H1 (cell line): ENCODE data around the gene PDZRN4. TPM values are rescaled to one million over a fixed set of nuclear protein-coding genes. Genes with fewer than 3 reads are reported as not detected.

Experiments used
- CTCF ChIA-PET: fragments of 300-600 bp; sonication (Branson Sonifier 250); formaldehyde crosslinking; loops from one replicate; lab custom pipeline; 2021; ENCODE audit not compliant: partially characterized antibody; lab: Charles Lee
- POLR2A ChIA-PET: fragments of 300-600 bp; sonication (Branson Sonifier 250); formaldehyde crosslinking; loops from one replicate; lab custom pipeline; 2021; ENCODE audit warnings: inconsistent platforms; ENCODE audit not compliant: partially characterized antibody; lab: Charles Lee
- DNase-seq, 2 experiments: peaks; one replicate each; pipeline versions ENCODE4 v3.0.0 to v3.0.0-alpha.2; 2010 to 2022; ENCODE audit warnings: low spot score in 2 of 2, low read depth in 1 of 2, mixed read lengths in 1 of 2
- FAIRE-seq: peaks from 2 replicates; lab custom pipeline; 2011; peaks lifted over from hg19 to GRCh38; lab: Jason Lieb, UNC
- H2AFZ ChIP-seq: 2 replicates; pipeline ENCODE4 v1.8.1; 2012; ENCODE audit warnings: low read length, inconsistent platforms
- H2AK5ac ChIP-seq: 2 replicates; pipeline ENCODE4 v1.6.1; 2013; ENCODE audit warnings: low read depth, low read length
- H2BK120ac ChIP-seq: replicated peaks from 2 replicates; pipeline ENCODE3; 2013; ENCODE audit warnings: low read depth, low read length, inconsistent platforms
- H2BK12ac ChIP-seq: 2 replicates; pipeline ENCODE4 v1.6.1; 2013; ENCODE audit warnings: low read depth, low read length
- H2BK15ac ChIP-seq: 2 replicates; pipeline ENCODE4 v1.6.1; 2013; ENCODE audit warnings: low read length
- H2BK20ac ChIP-seq: 2 replicates; pipeline ENCODE4 v1.6.1; 2013; ENCODE audit warnings: low read length
- H2BK5ac ChIP-seq: 2 replicates; pipeline ENCODE4 v1.6.1; 2013; ENCODE audit warnings: low read depth, low read length
- H3K14ac ChIP-seq: 2 replicates; pipeline ENCODE4 v1.6.1; 2013; ENCODE audit warnings: inconsistent platforms; ENCODE audit not compliant: insufficient read length
- H3K18ac ChIP-seq: 2 replicates; pipeline ENCODE4 v1.6.1; 2013; ENCODE audit warnings: low read length; ENCODE audit errors: extremely low read depth
- H3K23ac ChIP-seq: 2 replicates; pipeline ENCODE4 v1.6.1; 2013; ENCODE audit warnings: inconsistent platforms; ENCODE audit not compliant: insufficient read length
- H3K23me2 ChIP-seq: 2 replicates; pipeline ENCODE4 v1.6.1; 2013; ENCODE audit warnings: low read depth, low read length
- H3K27ac ChIP-seq: 2 replicates; pipeline ENCODE4 v1.6.1; 2011; ENCODE audit warnings: low read depth, low read length, inconsistent platforms
- H3K27me3 ChIP-seq, 4 experiments: replicated peaks in 1 of 4; 1 replicate in 1 of 4; 2 replicates in 3 of 4; pipeline versions ENCODE4 v1.6.1 to v1.8.1; 2011 to 2013; ENCODE audit warnings: low read length in 3 of 4, mild to moderate bottlenecking in 3 of 4, inconsistent platforms in 2 of 4, mixed read lengths in 2 of 4, moderate library complexity in 1 of 4; ENCODE audit not compliant: control insufficient read depth in 3 of 4, insufficient read depth in 3 of 4; ENCODE audit errors: extremely low read depth in 1 of 4
- H3K36me3 ChIP-seq, 4 experiments: 2 replicates each; pipeline versions ENCODE4 v1.6.1 to v1.8.1; 2011 to 2013; ENCODE audit warnings: mild to moderate bottlenecking in 4 of 4, low read length in 3 of 4, moderate library complexity in 2 of 4, control low read depth in 1 of 4, inconsistent platforms in 1 of 4; ENCODE audit not compliant: insufficient read depth in 4 of 4, control insufficient read depth in 2 of 4
- H3K4ac ChIP-seq: replicated peaks from 2 replicates; pipeline ENCODE3; 2013; ENCODE audit warnings: low read length, low read depth, mixed read lengths, inconsistent platforms; ENCODE audit not compliant: insufficient read length
- H3K4me1 ChIP-seq, 4 experiments: replicated peaks in 1 of 4; 1 replicate in 1 of 4; 2 replicates in 3 of 4; pipeline versions ENCODE4 v1.6.1 to v1.8.1; 2011 to 2013; ENCODE audit warnings: low read length in 3 of 4, inconsistent platforms in 2 of 4, mixed read lengths in 1 of 4; ENCODE audit not compliant: insufficient read depth in 4 of 4, control insufficient read depth in 3 of 4
- H3K4me2 ChIP-seq, 2 experiments: 2 replicates each; pipeline versions ENCODE4 v1.6.1 to v1.8.1; 2011 to 2013; ENCODE audit warnings: low read depth in 2 of 2, low read length in 2 of 2, control low read depth in 1 of 2, inconsistent platforms in 1 of 2, mild to moderate bottlenecking in 1 of 2; ENCODE audit not compliant: insufficient read depth in 1 of 2
- H3K4me3 ChIP-seq, 4 experiments: fragments of 200-600, 300-600 bp in 1 of 4; sonication (generic), shearing (Covaris generic), sonication (Bioruptor Twin) in 1 of 4; 2 replicates each; pipeline versions ENCODE4 v1.5.1 to v1.8.1; 2011 to 2016; ENCODE audit warnings: low read length in 4 of 4, low read depth in 3 of 4, control low read depth in 2 of 4, inconsistent platforms in 2 of 4, mild to moderate bottlenecking in 2 of 4, mixed read lengths in 1 of 4, moderate library complexity in 1 of 4; ENCODE audit not compliant: insufficient read depth in 2 of 4; ENCODE audit errors: extremely low read depth in 1 of 4
- H3K56ac ChIP-seq: replicated peaks from 2 replicates; pipeline ENCODE3; 2013; ENCODE audit warnings: low read depth, mild to moderate bottlenecking, mixed read lengths, low read length, inconsistent platforms; ENCODE audit not compliant: insufficient read length
- H3K79me1 ChIP-seq: 2 replicates; pipeline ENCODE4 v1.6.1; 2013; ENCODE audit warnings: low read depth, low read length, control low read depth
- H3K79me2 ChIP-seq, 2 experiments: 2 replicates each; pipeline versions ENCODE4 v1.6.1 to v1.8.1; 2012 to 2013; ENCODE audit warnings: low read length in 2 of 2, mild to moderate bottlenecking in 2 of 2, inconsistent platforms in 1 of 2; ENCODE audit not compliant: insufficient read depth in 2 of 2, control insufficient read depth in 1 of 2
- H3K9ac ChIP-seq, 4 experiments: replicated peaks in 1 of 4; 1 replicate in 1 of 4; 2 replicates in 3 of 4; pipeline versions ENCODE4 v1.6.1 to v1.8.1; 2011 to 2013; ENCODE audit warnings: low read depth in 3 of 4, low read length in 3 of 4, control low read depth in 2 of 4, mild to moderate bottlenecking in 2 of 4, moderate library complexity in 2 of 4, inconsistent platforms in 1 of 4; ENCODE audit errors: extremely low read depth in 1 of 4
- H3K9me3 ChIP-seq, 2 experiments: 2 replicates each; pipeline versions ENCODE4 v1.6.1 to v1.8.1; 2012 to 2013; ENCODE audit warnings: mild to moderate bottlenecking in 2 of 2, moderate library complexity in 2 of 2, control low read depth in 1 of 2, inconsistent platforms in 1 of 2, low read depth in 1 of 2, low read length in 1 of 2, mixed read lengths in 1 of 2; ENCODE audit not compliant: insufficient read depth in 2 of 2
- H4K20me1 ChIP-seq, 2 experiments: replicated peaks in 1 of 2; 2 replicates each; pipeline versions ENCODE3 to v1.8.1; 2011 to 2013; ENCODE audit warnings: inconsistent platforms in 2 of 2, low read length in 2 of 2, mild to moderate bottlenecking in 1 of 2; ENCODE audit not compliant: insufficient read depth in 2 of 2, control insufficient read depth in 1 of 2
- H4K5ac ChIP-seq: 2 replicates; pipeline ENCODE4 v1.6.1; 2013; ENCODE audit warnings: low read length, low read depth, mixed read lengths, inconsistent platforms; ENCODE audit not compliant: insufficient read length
- H4K8ac ChIP-seq: 2 replicates; pipeline ENCODE4 v1.8.0; 2013; ENCODE audit warnings: mild to moderate bottlenecking, moderate library complexity, low read length, inconsistent platforms; ENCODE audit not compliant: insufficient read depth; ENCODE audit errors: extremely low read depth
- H4K91ac ChIP-seq: replicated peaks from 2 replicates; pipeline ENCODE3; 2013; ENCODE audit warnings: low read length, mixed read lengths, inconsistent platforms; ENCODE audit not compliant: insufficient read length
- CHD1 ChIP-seq: IDR thresholded peaks from 2 replicates; pipeline ENCODE4 v1.6.1; 2012; ENCODE audit warnings: low read depth, low read length, improper control_type of control experiment
- MAX ChIP-seq: IDR thresholded peaks from 2 replicates; pipeline ENCODE4 v1.6.1; 2012; ENCODE audit warnings: inconsistent platforms
- SIRT6 ChIP-seq: IDR thresholded peaks from one replicate; pipeline ENCODE4 v1.7.1; 2012; ENCODE audit warnings: low read length, inconsistent platforms
- TAF7 ChIP-seq: optimal IDR thresholded peaks from 2 replicates; pipeline ENCODE3; 2011; ENCODE audit warnings: low read depth, mild to moderate bottlenecking, inconsistent platforms, low read length, moderate library complexity, borderline replicate concordance
- WGBS, 2 experiments: shearing (Covaris generic) in 1 of 2; methylation state at CpG; one replicate each; pipeline versions ENCODE4 v1.1.6 to v1.1.7; 2013 to 2015; ENCODE audit warnings: low lambda C conversion rate in 2 of 2, mixed read lengths in 2 of 2, inconsistent platforms in 1 of 2, low coverage in 1 of 2, missing lambda C conversion rate in 1 of 2; ENCODE audit not compliant: insufficient replicate concordance in 2 of 2, insufficient coverage in 1 of 2, insufficient read length in 1 of 2; ENCODE audit errors: extremely low coverage in 1 of 2, missing lambda C conversion rate in 1 of 2; 5-methylcytosine and 5-hydroxymethylcytosine counted together
- polyA plus RNA-seq, 7 experiments: library from polyadenylated mRNA; depleted of rRNA in 3 of 7; stranded (reverse) in 5 of 7; unstranded in 2 of 7; fragments of >200 nt in 5 of 7; fragments of 200-250 nt in 2 of 7; gene quantifications; 1 replicate in 5 of 7; 2 replicates in 1 of 7; 4 replicates in 1 of 7; pipeline versions ENCODE4 v1.2.1 to v1.2.3, GENCODE V29; 2011 to 2013; ENCODE audit warnings: missing spikeins in 2 of 7, mixed read lengths in 2 of 7
- total RNA-seq: library from RNA; stranded (reverse); fragmentation: NEBNext Ultra II Directional; extraction: Animal tissue kit (Norgen Biotek cat#: 25700); gene quantifications from 2 replicates; pipeline ENCODE4 v1.2.1, GENCODE V29; 2021

Gene PDZRN4
- total and polyA plus RNA-seq, 2 of the 8 experiments (the other 6 are each of a cell fraction or from before 2014, with no cell fraction given) = not detected

DNA sequence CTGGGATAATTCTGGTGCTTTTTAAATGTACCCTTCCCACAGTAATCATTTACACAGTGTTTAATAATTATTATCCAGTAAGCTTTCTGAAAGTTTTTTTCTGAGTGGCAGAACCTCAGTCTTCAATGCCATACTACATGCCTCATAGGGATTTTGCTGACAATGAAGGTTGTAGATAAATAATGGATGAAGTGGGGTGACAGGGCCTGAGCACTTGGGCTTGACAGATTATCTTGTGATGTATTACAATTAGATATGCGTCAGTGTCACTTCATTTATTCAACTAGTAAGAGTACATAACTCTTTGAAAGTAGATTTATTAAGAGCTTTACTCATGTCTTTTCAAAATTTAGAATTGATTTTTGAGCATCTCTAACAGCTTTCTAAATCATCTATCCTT, 176.1 kb downstream of the PDZRN4 start:
- DNase-seq = no peak

More for the DNA sequence above, 176.1 kb downstream of the PDZRN4 start:
- H3K4me3 ChIP-seq = no peak overlapping the region
- H3K18ac ChIP-seq = no peak overlapping the region
- no peaks in the 10 kb centered on the region for H4K20me1 ChIP-seq
- no peaks in the 10 kb centered on the region for H3K23me2 ChIP-seq
- TF ChIP-seq TAF7 (no peak), MAX (no peak), CHD1 (no peak), SIRT6 (no peak)
- H3K9me3 ChIP-seq = no peaks in the 10 kb centered on the region
- ChIA-PET CTCF (interaction anchor here (1.1 kb wide), 1 partner anchor 299 kb away, joined by 3 read pairs; no protein-coding TSS in a partner anchor), POLR2A (no interaction called here)
- no peak overlapping the region for H2AFZ ChIP-seq
- no peak overlapping the region for H2AK5ac ChIP-seq
- no peak overlapping the region for H3K23ac ChIP-seq
- H3K56ac ChIP-seq = no peak overlapping the region
- no peak overlapping the region for H2BK120ac ChIP-seq
- no peak overlapping the region for H2BK12ac ChIP-seq
- no peaks in the 10 kb centered on the region; a peak in 1 of 7 replicates for H3K4me1 ChIP-seq
- H3K14ac ChIP-seq = no peak overlapping the region
- WGBS, 2 experiments = 85% methylated on average over 1 of the region's 1 CpG; no CpG with 5 or more reads in 1 of the 2 experiments
- no peaks in the 10 kb centered on the region for H3K79me1 ChIP-seq
- no peak overlapping the region for H4K91ac ChIP-seq
- H3K79me2 ChIP-seq = no peaks in the 10 kb centered on the region
- H2BK5ac ChIP-seq = no peak overlapping the region
- H3K9ac ChIP-seq = no peak overlapping the region
- H3K27me3 ChIP-seq = peaks cover 0 to 2% (median 0%) of the 10 kb centered on the region in 4 experiments; a peak in 1 of 7 replicates
- no peak overlapping the region for H4K8ac ChIP-seq
- no peak overlapping the region for H2BK15ac ChIP-seq
- FAIRE-seq = no peak
- H3K27ac ChIP-seq = no peak overlapping the region
- no peaks in the 10 kb centered on the region for H3K36me3 ChIP-seq
- H3K4me2 ChIP-seq = no peak overlapping the region
- H3K4ac ChIP-seq = no peak overlapping the region
- no peak overlapping the region for H4K5ac ChIP-seq
- no peak overlapping the region for H2BK20ac ChIP-seq
